ENCODE measurements around the gene TTC7B.

Gene TTC7B

GRCh38 chr14:90743425-90743824 lies 72.8 kb downstream of the TTC7B start:
- no peak overlapping the region for H3K4me3 ChIP-seq (ENCODE audit: low read depth, low read length)
- TF ChIP-seq CTCF (IDR thresholded peaks at IDR 0.05; ENCODE audit: low read depth, low read length) = no peak
- no peak for TF ChIP-seq MYC (IDR thresholded peaks at IDR 0.05; ENCODE audit: low read depth, low read length)
- TF ChIP-seq POLR2A (IDR thresholded peaks at IDR 0.05; ENCODE audit: extremely low read depth, insufficient read length) = no peak
- TF ChIP-seq, protein P1, sequence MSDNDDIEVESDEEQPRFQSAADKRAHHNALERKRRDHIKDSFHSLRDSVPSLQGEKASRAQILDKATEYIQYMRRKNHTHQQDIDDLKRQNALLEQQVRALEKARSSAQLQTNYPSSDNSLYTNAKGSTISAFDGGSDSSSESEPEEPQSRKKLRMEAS (IDR thresholded peaks at IDR 0.05; ENCODE audit: low read depth, low read length) = no peak
- no peak for DNase-seq (ENCODE audit: low read depth)

- TF ChIP-seq CTCF (IDR thresholded peaks at IDR 0.05; ENCODE audit: low read depth, low read length) = no peak
- no peak for TF ChIP-seq POLR2A (IDR thresholded peaks at IDR 0.05; ENCODE audit: extremely low read depth, insufficient read length)
- TF ChIP-seq, protein P1 (IDR thresholded peaks at IDR 0.05; ENCODE audit: low read depth, low read length) = no peak
- no peak for TF ChIP-seq MYC (IDR thresholded peaks at IDR 0.05; ENCODE audit: low read depth, low read length)
- DNase-seq (ENCODE audit: low read depth) = no peak
- no peak overlapping the region for H3K4me3 ChIP-seq (ENCODE audit: low read depth, low read length)
Observed at GRCh38 chr14:90742729-90743128, 73.5 kb downstream of the TTC7B start.

DNA sequence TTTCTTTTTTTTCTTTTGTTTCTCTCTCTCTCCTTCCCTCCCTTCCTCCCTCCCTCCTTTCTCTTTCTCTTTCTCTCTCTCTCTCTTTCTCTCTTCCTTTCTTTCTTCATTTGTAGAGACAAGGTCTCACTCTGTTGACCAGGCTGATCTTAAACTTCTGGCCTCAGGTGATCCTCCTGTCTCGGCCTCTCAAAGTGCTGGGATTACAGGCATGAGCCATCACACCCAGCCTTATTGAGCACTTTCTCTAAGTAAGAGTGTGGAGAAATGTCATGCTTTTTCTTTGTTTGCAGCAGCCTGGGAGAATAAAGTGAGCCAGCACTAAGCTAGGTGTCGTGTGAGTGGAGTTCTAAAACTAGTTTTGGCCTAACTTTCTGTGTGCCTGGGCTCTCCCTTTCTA lies 74.0 kb downstream of the TTC7B start:
- DNase-seq (ENCODE audit: low read depth) = no peak
- H3K4me3 ChIP-seq (ENCODE audit: low read depth, low read length) = no peak overlapping the region
- TF ChIP-seq, protein P1 (IDR thresholded peaks at IDR 0.05; ENCODE audit: low read depth, low read length) = no peak
- TF ChIP-seq MYC (IDR thresholded peaks at IDR 0.05; ENCODE audit: low read depth, low read length) (no peak), CTCF (IDR thresholded peaks at IDR 0.05; ENCODE audit: low read depth, low read length) (no peak), POLR2A (IDR thresholded peaks at IDR 0.05; ENCODE audit: extremely low read depth, insufficient read length) (no peak)

- TF ChIP-seq MYC (IDR thresholded peaks at IDR 0.05; ENCODE audit: low read depth, low read length) = no peak
- TF ChIP-seq, protein P1 (IDR thresholded peaks at IDR 0.05; ENCODE audit: low read depth, low read length) = no peak
- no peak for TF ChIP-seq CTCF (IDR thresholded peaks at IDR 0.05; ENCODE audit: low read depth, low read length)
- TF ChIP-seq POLR2A (IDR thresholded peaks at IDR 0.05; ENCODE audit: extremely low read depth, insufficient read length) = no peak
- H3K4me3 ChIP-seq (ENCODE audit: low read depth, low read length) = no peak overlapping the region
- DNase-seq (ENCODE audit: low read depth) = no peak
Observed at GRCh38 chr14:90741682-90741946, 74.6 kb downstream of the TTC7B start.

- H3K4me3 ChIP-seq (ENCODE audit: low read depth, low read length) = no peak overlapping the region
- DNase-seq (ENCODE audit: low read depth) = no peak
- TF ChIP-seq MYC (IDR thresholded peaks at IDR 0.05; ENCODE audit: low read depth, low read length) = no peak
- no peak for TF ChIP-seq POLR2A (IDR thresholded peaks at IDR 0.05; ENCODE audit: extremely low read depth, insufficient read length)
- no peak for TF ChIP-seq CTCF (IDR thresholded peaks at IDR 0.05; ENCODE audit: low read depth, low read length)
- TF ChIP-seq, protein P1 (IDR thresholded peaks at IDR 0.05; ENCODE audit: low read depth, low read length) = no peak
Observed at GRCh38 chr14:90740946-90741681, 75.1 kb downstream of the TTC7B start.

Data from NB4 (cell line).